Activated CD4-positive, alpha-beta T cell treated with anti-CD3 and anti-CD28 coated beads, Interleukin-2, amount 10 ng/mL, durations not matched to agents 7 days and 5 days (primary cell): Measurements from ENCODE around the gene SLC4A8. TPM values are rescaled to one million over a fixed set of nuclear protein-coding genes. Genes with fewer than 3 reads are reported as not detected.
"Not testable (repeated sequence)": the region's sequence is repeated elsewhere in the genome, so short reads cannot be mapped to it uniquely, and the experiment has no call there.

Source experiments
- CTCF ChIA-PET: fragments of 350-600 bp; sonication (Branson Sonifier 250); formaldehyde crosslinking; loops from one replicate; lab custom pipeline; 2021; ENCODE audit warnings: antibody characterized with exemption; lab: Charles Lee
- POLR2A ChIA-PET: fragments of 350-600 bp; sonication (Branson Sonifier 250); formaldehyde crosslinking; loops from one replicate; lab custom pipeline; 2021; ENCODE audit warnings: antibody characterized with exemption; lab: Charles Lee
- DNase-seq: peaks from one replicate; pipeline ENCODE4 v3.0.0-alpha.2; 2020
- H3K27ac Mint-ChIP-seq: one replicate; pipeline ENCODE4 v1.8.0; 2021; ENCODE audit warnings: mild to moderate bottlenecking, moderate library complexity, mixed read lengths
- H3K27me3 Mint-ChIP-seq: one replicate; pipeline ENCODE4 v1.8.0; 2021; ENCODE audit warnings: mixed read lengths
- H3K36me3 Mint-ChIP-seq: one replicate; pipeline ENCODE4 v1.8.0; 2021; ENCODE audit warnings: low read depth, mixed read lengths
- H3K4me1 Mint-ChIP-seq: one replicate; pipeline ENCODE4 v1.8.0; 2021; ENCODE audit warnings: mixed read lengths
- H3K4me3 Mint-ChIP-seq: one replicate; pipeline ENCODE4 v1.8.0; 2021; ENCODE audit warnings: mild to moderate bottlenecking, moderate library complexity, mixed read lengths
- H3K9me3 Mint-ChIP-seq: one replicate; pipeline ENCODE4 v1.8.0; 2021; ENCODE audit warnings: mixed read lengths
- total RNA-seq, 2 experiments: library from RNA; stranded (reverse); gene quantifications; one replicate each; pipeline ENCODE4 v1.2.3, GENCODE V29; 2021

Gene SLC4A8
- total RNA-seq, 2 experiments from 2014 or later: 2.9 to 4.4 TPM

DNA sequence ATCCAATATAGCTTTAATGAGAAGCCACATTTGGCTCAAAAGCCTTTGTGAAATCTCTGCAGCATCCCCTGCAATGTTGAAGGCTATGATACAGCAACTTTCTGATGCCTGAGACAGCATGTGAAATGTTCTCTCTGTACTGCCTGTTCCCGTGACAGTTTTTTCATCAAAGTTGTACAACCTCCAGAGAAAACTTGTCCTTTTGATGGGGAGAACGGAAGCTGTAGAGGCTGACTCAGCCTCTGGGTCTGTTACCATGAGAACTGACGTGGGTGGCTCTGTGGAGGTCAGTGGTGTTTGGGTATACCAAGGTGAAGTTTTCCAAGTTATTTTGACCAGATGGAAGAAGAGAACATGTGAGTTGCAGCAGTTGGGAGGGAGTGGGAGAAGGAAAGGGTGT lies 17.0 kb downstream of the SLC4A8 start:
- peaks cover 44% of the 10 kb centered on the region for H3K4me1 Mint-ChIP-seq
- ChIA-PET CTCF (interaction anchor here (1.4 kb wide), 1 partner anchor 18 kb away, joined by 4 read pairs; no protein-coding TSS in a partner anchor), POLR2A (no interaction called here)
- no peak overlapping the region for H3K4me3 Mint-ChIP-seq
- H3K27ac Mint-ChIP-seq: peak overlapping the region; percentile 34
- peaks cover 2% of the 10 kb centered on the region for H3K36me3 Mint-ChIP-seq
- DNase-seq: peak; percentile 14
- no peaks in the 10 kb centered on the region for H3K9me3 Mint-ChIP-seq
- peaks cover 5% of the 10 kb centered on the region for H3K27me3 Mint-ChIP-seq

DNA sequence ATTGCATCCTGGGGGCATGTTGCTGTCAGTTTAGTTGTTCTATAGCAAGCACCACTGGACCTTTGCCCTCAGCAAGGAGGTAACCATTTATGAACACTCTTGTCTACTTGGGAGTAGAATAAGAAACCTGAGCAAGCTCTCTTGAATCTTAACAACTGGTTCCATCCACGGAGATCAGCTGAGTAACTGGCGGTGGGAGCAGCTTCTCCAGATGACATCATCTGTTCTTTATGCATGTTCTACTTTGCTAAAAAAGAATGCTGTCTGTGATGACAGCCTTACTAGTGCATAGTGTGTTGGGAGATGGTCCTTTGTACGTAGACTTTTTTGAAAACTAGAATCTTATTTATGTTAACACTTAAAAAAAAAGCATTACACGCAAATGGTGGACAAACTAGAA lies 17.7 kb downstream of the SLC4A8 start:
- Mint-ChIP-seq H3K36me3 (peaks cover 2% of the 10 kb centered on the region), H3K9me3 (no peaks in the 10 kb centered on the region), H3K4me1 (peaks cover 42% of the 10 kb centered on the region), H3K4me3 (no peak overlapping the region), H3K27ac (no peak overlapping the region), H3K27me3 (peaks cover 5% of the 10 kb centered on the region)
- DNase-seq: no peak
- POLR2A ChIA-PET: no interaction called here
- CTCF ChIA-PET: no interaction called here

DNA sequence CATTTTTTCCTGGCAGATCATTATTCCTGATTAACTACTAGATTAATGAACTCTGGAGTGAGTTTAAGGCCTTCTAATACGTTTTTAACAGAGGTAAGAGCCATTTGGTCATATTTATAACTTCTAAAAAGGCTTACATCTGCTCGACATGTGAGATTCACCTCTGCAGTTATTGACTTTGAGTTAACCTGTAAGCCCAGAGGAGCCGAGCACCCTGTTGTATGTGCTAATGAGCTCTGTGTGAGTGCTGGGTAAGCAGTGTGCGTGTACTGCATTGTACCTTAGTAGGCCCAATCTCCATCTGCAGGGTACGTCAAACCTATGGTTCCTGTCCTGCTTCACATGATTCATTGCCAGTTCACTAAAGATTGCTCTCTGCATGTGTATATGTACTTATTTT lies 18.9 kb downstream of the SLC4A8 start:
- H3K27ac Mint-ChIP-seq: no peak overlapping the region
- POLR2A ChIA-PET: no interaction called here
- H3K4me1 Mint-ChIP-seq: peaks cover 39% of the 10 kb centered on the region
- peaks cover 2% of the 10 kb centered on the region for H3K36me3 Mint-ChIP-seq
- no peak for DNase-seq
- H3K27me3 Mint-ChIP-seq: no peaks in the 10 kb centered on the region
- CTCF ChIA-PET: no interaction called here
- H3K4me3 Mint-ChIP-seq: no peak overlapping the region
- no peaks in the 10 kb centered on the region for H3K9me3 Mint-ChIP-seq

DNA sequence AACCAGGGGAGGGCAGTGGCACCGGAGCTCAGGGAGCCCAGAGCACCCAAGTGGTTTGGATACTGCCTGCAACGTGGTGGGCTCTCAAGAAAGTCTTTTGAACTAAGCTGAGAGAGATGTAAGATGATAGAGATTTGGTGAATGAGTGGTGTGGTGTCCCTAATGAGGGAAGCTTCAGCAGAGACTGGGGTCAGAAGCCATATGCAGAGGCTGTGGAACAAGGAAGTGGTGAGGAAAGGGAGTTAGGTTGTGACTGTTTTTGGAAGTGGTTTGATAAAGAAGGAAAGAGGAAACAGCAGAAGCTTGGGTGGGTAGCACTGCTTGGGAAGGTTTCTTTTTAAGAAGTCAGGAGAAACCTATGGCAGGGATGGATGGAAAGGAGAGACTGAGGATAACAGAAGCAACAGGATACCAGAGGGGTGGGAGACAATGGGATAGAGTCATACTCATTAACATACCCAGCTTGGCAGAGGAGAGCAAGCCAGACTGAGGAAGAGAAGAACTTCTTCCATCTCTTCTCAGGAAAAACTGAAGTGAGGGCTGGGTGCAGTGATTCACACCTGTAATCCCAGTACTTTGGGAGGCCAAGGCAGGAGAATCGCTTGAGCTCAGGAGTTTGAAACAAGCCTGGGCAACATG lies 24.1 kb downstream of the SLC4A8 start:
- Mint-ChIP-seq H3K9me3 (no peaks in the 10 kb centered on the region), H3K4me1 (peaks cover 12% of the 10 kb centered on the region), H3K27ac (no peak overlapping the region), H3K4me3 (no peak overlapping the region), H3K36me3 (no peaks in the 10 kb centered on the region), H3K27me3 (no peaks in the 10 kb centered on the region)
- POLR2A ChIA-PET: no interaction called here
- CTCF ChIA-PET: interaction anchor here (1.4 to 1.9 kb wide), 2 partner anchors 8 to 19 kb away, joined by 4 read pairs; no protein-coding TSS in a partner anchor
- no peak for DNase-seq

DNA sequence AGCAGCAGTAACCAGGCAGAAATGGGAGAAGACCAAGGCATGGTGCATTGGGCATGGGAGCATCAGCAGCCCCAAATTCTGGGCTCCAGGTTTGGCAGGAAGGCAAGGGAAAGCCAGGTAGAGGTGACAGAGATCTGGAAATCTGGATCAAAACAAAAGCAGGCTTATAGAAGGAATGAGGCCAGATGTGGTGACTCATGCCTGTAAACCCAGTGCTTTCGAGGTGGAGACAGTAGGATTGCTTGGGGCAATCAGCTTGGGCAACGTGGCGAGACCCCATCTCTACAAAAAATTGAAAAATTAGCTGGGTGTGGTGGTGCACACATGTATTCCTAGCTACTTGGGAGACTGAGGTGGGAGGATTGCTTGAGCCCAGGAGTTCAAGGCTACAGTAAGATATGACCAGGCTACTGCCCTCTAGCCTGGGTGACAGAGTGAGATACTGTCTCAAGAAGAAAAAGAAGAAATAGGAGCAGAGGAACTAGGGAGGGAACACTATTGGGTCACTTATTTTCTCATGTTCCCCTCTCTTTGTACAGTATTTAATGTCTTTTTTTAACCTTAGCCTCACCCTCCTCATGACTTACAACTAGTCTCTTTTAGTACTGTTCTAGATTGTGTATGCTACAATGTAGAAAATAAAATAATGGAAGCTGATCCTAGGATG lies 25.1 kb downstream of the SLC4A8 start:
- Mint-ChIP-seq H3K36me3 (no peaks in the 10 kb centered on the region), H3K27me3 (no peaks in the 10 kb centered on the region), H3K4me3 (no peak overlapping the region), H3K27ac (no peak overlapping the region), H3K4me1 (peaks cover 12% of the 10 kb centered on the region), H3K9me3 (no peaks in the 10 kb centered on the region)
- ChIA-PET CTCF (interaction anchor here (0.6 to 1.9 kb wide), 3 partner anchors 9 to 278 kb away, joined by 3 to 7 read pairs (median 4); no protein-coding TSS in a partner anchor), POLR2A (no interaction called here)
- DNase-seq: no peak

DNA sequence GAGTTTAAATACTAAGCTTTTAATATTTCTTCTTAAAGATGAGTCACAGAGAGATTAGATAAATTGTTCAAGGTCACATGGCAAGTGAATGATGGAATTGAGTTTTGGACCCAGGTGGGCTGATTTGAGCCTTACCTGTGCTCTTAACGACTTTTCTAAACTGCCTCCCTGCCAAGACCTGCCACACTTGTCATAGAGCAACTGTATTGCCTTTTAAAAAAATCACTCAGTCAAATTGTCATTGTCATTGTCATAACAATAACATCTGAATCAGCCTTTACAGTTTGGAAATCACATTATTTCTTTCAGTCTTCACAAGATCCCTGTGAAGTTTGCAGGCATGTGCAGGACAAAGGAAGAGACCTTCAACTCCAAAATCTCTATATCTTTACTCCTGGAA lies 25.7 kb downstream of the SLC4A8 start:
- H3K4me3 Mint-ChIP-seq: no peak overlapping the region
- CTCF ChIA-PET: interaction anchor here (0.6 to 1.9 kb wide), 3 partner anchors 10 to 277 kb away, joined by 3 to 7 read pairs (median 4); no protein-coding TSS in a partner anchor
- H3K9me3 Mint-ChIP-seq: no peaks in the 10 kb centered on the region
- no peak overlapping the region for H3K27ac Mint-ChIP-seq
- POLR2A ChIA-PET: no interaction called here
- DNase-seq: no peak
- no peaks in the 10 kb centered on the region for H3K27me3 Mint-ChIP-seq
- no peaks in the 10 kb centered on the region for H3K36me3 Mint-ChIP-seq
- H3K4me1 Mint-ChIP-seq: peaks cover 12% of the 10 kb centered on the region

DNA sequence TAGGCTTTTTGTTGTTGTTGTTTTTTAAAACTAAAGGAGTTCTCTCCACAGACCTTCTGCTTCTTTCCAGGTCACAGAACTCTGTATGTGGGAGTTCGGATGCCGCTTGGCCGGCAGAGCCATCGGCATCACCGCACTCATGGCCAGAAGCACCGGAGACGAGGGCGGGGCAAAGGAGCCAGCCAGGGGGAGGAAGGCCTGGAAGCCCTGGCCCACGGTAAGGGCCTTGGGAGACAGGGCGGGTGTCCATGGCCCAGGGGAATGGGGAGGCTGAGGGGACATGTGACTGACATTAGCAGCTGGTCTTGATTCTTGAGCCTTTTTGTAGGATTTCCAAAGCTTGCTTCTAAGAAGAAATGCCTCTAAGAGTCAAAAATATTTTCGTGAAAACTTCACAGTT lies 26.2 kb downstream of the SLC4A8 start:
- H3K36me3 Mint-ChIP-seq: no peaks in the 10 kb centered on the region
- no peaks in the 10 kb centered on the region for H3K27me3 Mint-ChIP-seq
- ChIA-PET POLR2A (no interaction called here), CTCF (no interaction called here)
- DNase-seq: no peak
- H3K4me3 Mint-ChIP-seq: no peak overlapping the region
- H3K4me1 Mint-ChIP-seq: peaks cover 12% of the 10 kb centered on the region
- no peaks in the 10 kb centered on the region for H3K9me3 Mint-ChIP-seq
- H3K27ac Mint-ChIP-seq: no peak overlapping the region

DNA sequence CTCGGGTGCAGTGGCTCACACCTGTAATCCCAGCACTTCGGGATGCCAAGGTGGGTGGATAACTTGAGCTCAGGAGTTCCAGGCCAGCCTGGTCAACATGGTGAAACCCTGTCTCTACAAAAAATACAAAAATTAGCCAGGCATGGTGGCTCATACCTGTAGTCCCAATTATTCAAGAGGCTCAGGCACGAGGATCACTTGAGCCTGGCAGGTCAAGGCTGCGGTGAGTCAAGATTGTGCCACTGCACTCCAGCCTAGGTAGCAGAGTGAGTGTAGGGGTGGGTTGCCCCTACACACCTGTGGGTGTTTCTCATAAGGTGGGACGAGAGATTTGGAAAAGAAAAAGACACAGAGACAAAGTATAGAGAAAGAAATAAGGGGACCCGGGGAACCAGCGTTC lies 29.4 kb downstream of the SLC4A8 start:
- H3K36me3 Mint-ChIP-seq, POLR2A ChIA-PET, H3K9me3 Mint-ChIP-seq, H3K27ac Mint-ChIP-seq, CTCF ChIA-PET, H3K4me3 Mint-ChIP-seq, H3K4me1 Mint-ChIP-seq, DNase-seq, H3K27me3 Mint-ChIP-seq: not testable (repeated sequence)

DNA sequence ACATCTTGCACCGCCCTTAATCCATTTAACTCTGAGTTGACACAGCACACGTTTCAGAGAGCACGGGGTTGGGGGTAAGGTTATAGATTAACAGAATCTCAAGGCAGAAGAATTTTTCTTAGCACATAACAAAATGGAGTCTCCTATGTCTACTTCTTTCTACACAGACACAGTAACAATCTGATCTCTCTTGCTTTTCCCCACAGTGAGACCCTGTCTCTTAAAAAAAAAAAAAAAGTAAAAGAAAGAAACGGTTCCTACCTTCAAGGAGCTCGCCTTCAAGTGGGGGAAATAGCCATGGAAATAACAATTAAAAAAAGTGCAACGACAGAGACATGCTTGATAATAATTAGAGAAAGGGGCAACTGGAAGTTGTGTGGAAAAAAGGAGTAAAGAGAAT lies 30.4 kb downstream of the SLC4A8 start:
- H3K9me3 Mint-ChIP-seq, H3K4me1 Mint-ChIP-seq, DNase-seq, H3K4me3 Mint-ChIP-seq, POLR2A ChIA-PET, H3K36me3 Mint-ChIP-seq, H3K27ac Mint-ChIP-seq, H3K27me3 Mint-ChIP-seq: not testable (repeated sequence)
- CTCF ChIA-PET: interaction anchor here (0.6 kb wide), 2 partner anchors 17 to 1443 kb away, joined by 3 read pairs; no protein-coding TSS in a partner anchor

DNA sequence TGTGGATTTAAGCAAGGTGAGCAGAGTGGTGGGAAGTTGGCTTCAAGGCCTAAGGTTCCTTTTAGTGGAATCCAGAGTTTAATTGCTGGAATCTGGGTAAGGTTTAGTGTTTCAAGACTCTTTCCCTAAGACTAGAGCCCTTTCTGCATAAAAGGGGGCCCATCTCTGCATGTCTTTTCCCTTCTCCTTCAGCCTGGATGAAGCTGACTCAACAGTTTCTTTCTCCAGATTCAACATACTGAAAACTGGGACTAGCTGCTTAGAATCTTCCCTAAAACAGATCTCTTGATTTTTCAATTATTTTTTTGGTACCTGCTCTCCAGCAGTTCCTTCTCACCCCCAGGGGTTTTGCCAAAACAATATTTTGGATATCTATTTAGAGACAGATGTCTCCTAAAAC lies 34.0 kb downstream of the SLC4A8 start:
- no peak for DNase-seq
- no peak overlapping the region for H3K4me3 Mint-ChIP-seq
- no peak overlapping the region for H3K27ac Mint-ChIP-seq
- no peaks in the 10 kb centered on the region for H3K9me3 Mint-ChIP-seq
- POLR2A ChIA-PET: no interaction called here
- no peaks in the 10 kb centered on the region for H3K36me3 Mint-ChIP-seq
- CTCF ChIA-PET: interaction anchor here (0.5 to 0.7 kb wide), 3 partner anchors 26 to 639 kb away, joined by 3 to 6 read pairs (median 3); no protein-coding TSS in a partner anchor
- no peaks in the 10 kb centered on the region for H3K4me1 Mint-ChIP-seq
- H3K27me3 Mint-ChIP-seq: no peaks in the 10 kb centered on the region

DNA sequence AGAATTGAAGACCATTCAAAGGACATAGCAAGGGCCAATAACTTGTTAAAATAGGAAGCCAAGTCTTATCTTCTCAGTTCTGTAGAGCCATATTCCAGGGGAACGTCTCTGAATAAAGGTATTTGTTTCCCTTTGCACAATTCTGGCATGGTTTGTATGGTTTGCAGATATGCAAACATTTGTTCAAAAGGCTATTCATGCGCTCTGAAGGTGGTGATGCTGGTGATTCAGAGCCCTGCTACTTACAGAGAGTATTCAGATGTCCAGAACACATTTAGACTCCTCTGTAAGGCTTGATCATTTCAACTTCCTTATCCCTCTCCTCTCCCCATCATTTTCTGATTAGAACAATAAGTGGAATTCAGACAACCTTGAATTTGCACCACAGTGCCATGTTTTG lies 35.9 kb downstream of the SLC4A8 start:
- POLR2A ChIA-PET: interaction anchor here (0.5 kb wide), 1 partner anchor 23 kb away, joined by 5 read pairs; no protein-coding TSS in a partner anchor
- CTCF ChIA-PET: no interaction called here
- no peaks in the 10 kb centered on the region for H3K27me3 Mint-ChIP-seq

DNA sequence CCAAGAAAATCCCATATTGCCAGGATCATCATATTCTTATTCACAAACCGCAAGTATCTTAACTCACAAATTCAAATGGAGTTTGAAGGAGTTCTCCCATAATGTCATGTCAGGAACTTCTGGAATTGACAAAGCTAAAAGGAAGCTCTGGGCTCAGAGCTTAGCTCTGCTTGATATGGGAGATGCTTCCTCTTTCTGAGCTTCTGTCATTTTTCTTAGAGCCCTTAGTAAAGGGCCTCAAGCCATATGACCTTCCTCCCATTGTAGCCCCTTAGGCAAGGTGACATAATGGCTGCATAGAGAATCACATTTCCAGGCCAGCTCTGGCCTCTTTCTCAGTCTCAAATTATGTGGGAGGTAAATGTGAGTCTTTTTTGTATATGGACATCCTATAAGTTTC lies 40.9 kb downstream of the SLC4A8 start:
- Mint-ChIP-seq H3K36me3 (no peaks in the 10 kb centered on the region), H3K4me1 (no peaks in the 10 kb centered on the region), H3K27ac (no peak overlapping the region), H3K9me3 (no peaks in the 10 kb centered on the region), H3K27me3 (no peaks in the 10 kb centered on the region), H3K4me3 (no peak overlapping the region)
- ChIA-PET CTCF (no interaction called here), POLR2A (no interaction called here)
- no peak for DNase-seq

More for the DNA sequence above, 35.9 kb downstream of the SLC4A8 start:
- Mint-ChIP-seq H3K27ac (no peak overlapping the region), H3K9me3 (no peaks in the 10 kb centered on the region), H3K4me3 (no peak overlapping the region), H3K4me1 (no peaks in the 10 kb centered on the region), H3K36me3 (no peaks in the 10 kb centered on the region)
- no peak for DNase-seq

DNA sequence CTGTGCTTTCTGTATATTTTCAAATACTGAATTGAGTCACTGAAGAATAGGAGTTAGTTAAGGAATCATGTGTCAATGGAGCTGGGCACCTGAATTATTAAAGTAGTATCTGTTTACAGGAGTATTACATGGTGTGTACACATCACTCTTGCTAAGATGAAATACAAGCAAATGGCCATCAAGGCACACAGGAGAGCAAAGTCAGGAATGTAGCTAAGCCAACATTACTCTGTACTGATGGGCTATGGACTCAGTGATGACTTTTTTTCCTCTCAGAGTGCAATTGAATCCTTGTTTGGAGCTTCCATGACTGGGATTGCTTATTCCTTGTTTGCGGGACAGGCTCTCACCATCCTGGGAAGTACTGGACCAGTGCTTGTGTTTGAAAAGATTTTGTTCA lies 45.5 kb downstream of the SLC4A8 start:
- ChIA-PET POLR2A (no interaction called here), CTCF (interaction anchor here (0.6 to 1.4 kb wide), 5 partner anchors 12 to 549 kb away, joined by 3 to 4 read pairs (median 3); no protein-coding TSS in a partner anchor)
- DNase-seq: no peak
- H3K4me3 Mint-ChIP-seq: no peak overlapping the region
- H3K9me3 Mint-ChIP-seq: no peaks in the 10 kb centered on the region
- peaks cover 5% of the 10 kb centered on the region for H3K36me3 Mint-ChIP-seq
- H3K27ac Mint-ChIP-seq: no peak overlapping the region
- H3K27me3 Mint-ChIP-seq: no peaks in the 10 kb centered on the region
- H3K4me1 Mint-ChIP-seq: no peaks in the 10 kb centered on the region
